Myocyte (in vitro differentiated cells): ENCODE measurements around the gene QPRT. TPM values are rescaled to one million over a fixed set of nuclear protein-coding genes. Genes with fewer than 3 reads are reported as not detected.
"Not testable (repeated sequence)": the region's sequence is repeated elsewhere in the genome, so short reads cannot be mapped to it uniquely, and the experiment has no call there.

Experiments used
- DNase-seq: peaks from one replicate; pipeline ENCODE4 v3.0.0-alpha.2; 2012; ENCODE audit warnings: low read depth
- total RNA-seq: library from RNA; depleted of rRNA; stranded (reverse); fragments of >200 nt; gene quantifications from 2 replicates; pipeline ENCODE4 v1.2.3, GENCODE V29; 2014

Gene QPRT
- total RNA-seq, 1 donor from 2014 or later = 20.7 TPM

GRCh38 chr16:29692606-29693005 lies 13.6 kb downstream of the QPRT start:
- not testable (repeated sequence) for DNase-seq

- peak; percentile 99 for DNase-seq
Measured at GRCh38 chr16:29694384-29695195, 15.6 kb downstream of the QPRT start.

- not testable (repeated sequence) for DNase-seq
Measured at GRCh38 chr16:29695675-29696074, 16.7 kb downstream of the QPRT start.

GRCh38 chr16:29696881-29697331 lies 17.9 kb downstream of the QPRT start:
- DNase-seq = no peak

GRCh38 chr16:29697391-29697790 lies 18.4 kb downstream of the QPRT start:
- no peak for DNase-seq

GRCh38 chr16:29698042-29698441 lies 19.1 kb downstream of the QPRT start:
- no peak for DNase-seq

GRCh38 chr16:29698484-29699323 lies 19.7 kb downstream of the QPRT start:
- no peak for DNase-seq

GRCh38 chr16:29699324-29700219 lies 20.6 kb downstream of the QPRT start:
- no peak for DNase-seq

- peak; percentile 80 for DNase-seq
Measured at GRCh38 chr16:29700253-29700987, 21.4 kb downstream of the QPRT start.

- no peak for DNase-seq
Measured at GRCh38 chr16:29701214-29701555, 22.2 kb downstream of the QPRT start.

- DNase-seq = no peak
Measured at GRCh38 chr16:29702269-29702668, 23.3 kb downstream of the QPRT start.

- no peak for DNase-seq
Measured at GRCh38 chr16:29705030-29705429, 26.1 kb downstream of the QPRT start.

GRCh38 chr16:29707160-29707559 lies 28.2 kb downstream of the QPRT start:
- DNase-seq = not testable (repeated sequence)

- DNase-seq = no peak
Measured at GRCh38 chr16:29708917-29709600, 30.1 kb downstream of the QPRT start.

GRCh38 chr16:29709657-29710056 lies 30.7 kb downstream of the QPRT start:
- DNase-seq = not testable (repeated sequence)

GRCh38 chr16:29710227-29711219 lies 31.5 kb downstream of the QPRT start:
- DNase-seq = peak; percentile 73

- DNase-seq = no peak
Measured at GRCh38 chr16:29712809-29713208, 33.8 kb downstream of the QPRT start.

GRCh38 chr16:29714396-29714795 lies 35.4 kb downstream of the QPRT start:
- no peak for DNase-seq

- DNase-seq = no peak
Measured at GRCh38 chr16:29714972-29715371, 36.0 kb downstream of the QPRT start.
